ENCODE results near the gene NFIX. TPM values are rescaled to one million over a fixed set of nuclear protein-coding genes. Genes with fewer than 3 reads are reported as not detected.

NFIX gene
- total and polyA plus RNA-seq, 7 donors: 10.6 to 104 (median 44.1) TPM

GRCh38 chr19:13058951-13059660 is 63.8 kb downstream of the NFIX start:
- WGBS, 2 donors: 81 to 84% methylated on average over 12 of the region's 12 CpGs
- intact Hi-C loops (cut with DNase I): no loop called here
- Histone ChIP-seq H3K27me3 (no peaks in the 10 kb centered on the region), H3K9me3 (no peaks in the 10 kb centered on the region), H3K36me3 (no peaks in the 10 kb centered on the region), H3K4me3 (no peak overlapping the region), H3K27ac (peak overlapping the region; percentile 95 to 99 (median 97)), H3K4me1 (peaks cover 0 to 100% (median 100%) of the 10 kb centered on the region in 4 donors)
- DNase-seq: no peak
- TF ChIP-seq CTCF (IDR thresholded peaks at IDR 0.05) (peak in 2 of 4 experiments; percentile 9 to 20), POLR2A (IDR thresholded peaks at IDR 0.05) (no peak), POLR2AphosphoS5 (IDR thresholded peaks at IDR 0.05) (peak in 2 of 4 donors; percentile 20 to 33), EP300 (IDR thresholded peaks at IDR 0.05) (no peak)

GRCh38 chr19:13060233-13060963 is 65.1 kb downstream of the NFIX start:
- no peak for DNase-seq
- peaks cover 0 to 100% (median 100%) of the 10 kb centered on the region in 4 donors for H3K4me1 ChIP-seq
- peak overlapping the region in 3 of 4 donors; percentile 35 to 44 (median 42) for H3K4me3 ChIP-seq

GRCh38 chr19:13060964-13061927 is 66.0 kb downstream of the NFIX start:
- peak; percentile 93 to 97 (median 94) for TF ChIP-seq CTCF (IDR thresholded peaks at IDR 0.05)
- TF ChIP-seq EP300 (IDR thresholded peaks at IDR 0.05): no peak
- no peak for TF ChIP-seq POLR2A (IDR thresholded peaks at IDR 0.05)
- TF ChIP-seq POLR2AphosphoS5 (IDR thresholded peaks at IDR 0.05): peak in 3 of 4 donors; percentile 50 to 59 (median 53)
- intact Hi-C loops (cut with DNase I): loop anchor here (1.0 to 2.0 kb wide), 4 partner anchors 28 to 78 kb away; no protein-coding TSS in a partner anchor
- H3K9me3 ChIP-seq: no peaks in the 10 kb centered on the region
- no peaks in the 10 kb centered on the region for H3K36me3 ChIP-seq
- peak overlapping the region; percentile 2 to 44 (median 38) for H3K4me3 ChIP-seq
- DNase-seq: peak; percentile 92
- H3K27me3 ChIP-seq: no peaks in the 10 kb centered on the region
- 0 to 1% methylated on average over 40 of the region's 40 CpGs for WGBS, 2 donors
- H3K27ac ChIP-seq: peak overlapping the region; percentile 95 to 99 (median 97)
- H3K4me1 ChIP-seq: peaks cover 0 to 100% (median 100%) of the 10 kb centered on the region in 4 donors

More at GRCh38 chr19:13060233-13060963, 65.1 kb downstream of the NFIX start:
- Histone ChIP-seq H3K27ac (peak overlapping the region; percentile 95 to 99 (median 97)), H3K27me3 (no peaks in the 10 kb centered on the region), H3K9me3 (no peaks in the 10 kb centered on the region), H3K36me3 (no peaks in the 10 kb centered on the region)
- TF ChIP-seq POLR2AphosphoS5 (IDR thresholded peaks at IDR 0.05): peak in 1 of 4 donors; percentile 3
- TF ChIP-seq POLR2A (IDR thresholded peaks at IDR 0.05): no peak
- WGBS, 2 donors: 15 to 33% methylated on average over 19 of the region's 19 CpGs
- intact Hi-C loops (cut with DNase I): loop anchor here (2.0 kb wide), 2 partner anchors 28 to 68 kb away; no protein-coding TSS in a partner anchor

- intact Hi-C loops (cut with DNase I): no loop called here
These were observed 67.0 kb downstream of the NFIX start for GRCh38 chr19:13062317-13062716.

More at GRCh38 chr19:13062317-13062716, 67.0 kb downstream of the NFIX start:
- H3K27me3 ChIP-seq: no peaks in the 10 kb centered on the region
- H3K27ac ChIP-seq: peak overlapping the region; percentile 72 to 99 (median 96)
- no peaks in the 10 kb centered on the region for H3K9me3 ChIP-seq
- no peak for TF ChIP-seq EP300 (IDR thresholded peaks at IDR 0.05)
- no peak for TF ChIP-seq POLR2A (IDR thresholded peaks at IDR 0.05)
- TF ChIP-seq CTCF (IDR thresholded peaks at IDR 0.05): no peak
- no peak for TF ChIP-seq POLR2AphosphoS5 (IDR thresholded peaks at IDR 0.05)
- no peak for DNase-seq
- H3K4me3 ChIP-seq: no peak overlapping the region
- no peaks in the 10 kb centered on the region for H3K36me3 ChIP-seq
- peaks cover 0 to 100% (median 100%) of the 10 kb centered on the region in 4 donors for H3K4me1 ChIP-seq

All from sigmoid colon (tissue), 7 donors.